MM.1S (cell line): ENCODE measurements around the gene STARD3NL.

Experiments used
- DNase-seq: peaks from one replicate; pipeline ENCODE4 v3.0.0-alpha.2; 2015
- H2AFZ ChIP-seq: fragments of 300-600 bp; sonication (generic); 2 replicates; pipeline ENCODE4 v1.6.0; 2016; ENCODE audit warnings: antibody characterized with exemption, low read length
- H3F3A ChIP-seq: fragments of 300-600 bp; sonication (generic); 2 replicates; pipeline ENCODE4 v1.6.1; 2016; ENCODE audit warnings: mild to moderate bottlenecking, antibody characterized with exemption, low read length, moderate library complexity, mixed read lengths; ENCODE audit not compliant: insufficient read depth
- H3K27ac ChIP-seq: fragments of 300-600 bp; sonication (generic); 2 replicates; pipeline ENCODE4 v1.5.1; 2016; ENCODE audit warnings: mild to moderate bottlenecking, low read length
- H3K27me3 ChIP-seq: fragments of 300-600 bp; sonication (generic); replicated peaks from 2 replicates; pipeline ENCODE4 v1.6.0; 2016; ENCODE audit warnings: low read length; ENCODE audit not compliant: insufficient read depth
- H3K36me3 ChIP-seq: fragments of 300-600 bp; sonication (generic); replicated peaks from 2 replicates; pipeline ENCODE4 v1.6.1; 2016; ENCODE audit warnings: mild to moderate bottlenecking, low read length, mixed read lengths; ENCODE audit not compliant: insufficient read depth
- H3K4me1 ChIP-seq: fragments of 300-600 bp; sonication (generic); 2 replicates; pipeline ENCODE4 v1.6.1; 2016; ENCODE audit warnings: low read length, mixed read lengths
- H3K4me2 ChIP-seq: fragments of 300-600 bp; sonication (generic); 2 replicates; pipeline ENCODE4 v1.6.0; 2016; ENCODE audit warnings: low read depth, low read length
- H3K4me3 ChIP-seq: fragments of 300-600 bp; sonication (generic); 2 replicates; pipeline ENCODE4 v1.5.1; 2016; ENCODE audit warnings: low read length, mixed read lengths
- H3K79me2 ChIP-seq: fragments of 300-600 bp; sonication (generic); 2 replicates; pipeline ENCODE4 v1.6.1; 2016; ENCODE audit warnings: mixed run types, low read length, mixed read lengths
- H3K9ac ChIP-seq: fragments of 300-600 bp; sonication (generic); 2 replicates; pipeline ENCODE4 v1.6.1; 2016; ENCODE audit warnings: low read length, mixed read lengths
- H3K9me2 ChIP-seq: fragments of 300-600 bp; sonication (generic); replicated peaks from 2 replicates; pipeline ENCODE4 v1.6.1; 2016; ENCODE audit warnings: mild to moderate bottlenecking, low read length, mixed read lengths; ENCODE audit not compliant: insufficient read depth
- H3K9me3 ChIP-seq: fragments of 300-600 bp; sonication (generic); replicated peaks from 2 replicates; pipeline ENCODE4 v1.6.1; 2016; ENCODE audit warnings: mild to moderate bottlenecking, low read length, mixed read lengths; ENCODE audit not compliant: insufficient read depth
- H4K20me1 ChIP-seq: fragments of 300-600 bp; sonication (generic); 2 replicates; pipeline ENCODE4 v1.6.1; 2016; ENCODE audit warnings: mild to moderate bottlenecking, low read length, moderate library complexity, mixed read lengths; ENCODE audit not compliant: insufficient read depth
- CTCF ChIP-seq: fragments of 300-600 bp; sonication (generic); IDR thresholded peaks from 2 replicates; pipeline ENCODE4 v1.5.1; 2016; ENCODE audit warnings: antibody characterized with exemption, low read length, mixed read lengths
- EZH2 ChIP-seq: fragments of 300-600 bp; sonication (generic); optimal IDR thresholded peaks from 2 replicates; pipeline ENCODE3; 2017; ENCODE audit warnings: low read depth, mild to moderate bottlenecking, antibody characterized with exemption, low read length, mixed read lengths
- EZH2phosphoT487 ChIP-seq: fragments of 300-600 bp; sonication (generic); IDR thresholded peaks from 2 replicates; pipeline ENCODE4 v1.6.1; 2018; ENCODE audit warnings: antibody characterized with exemption, low read length

The STARD3NL gene

GRCh38 chr7:38211486-38211885, 33.4 kb downstream of the STARD3NL start:
- Histone ChIP-seq H3K4me3 (no peak overlapping the region), H3K9ac (no peak overlapping the region), H3F3A (no peaks in the 10 kb centered on the region), H4K20me1 (no peaks in the 10 kb centered on the region), H3K79me2 (no peaks in the 10 kb centered on the region), H3K4me1 (peaks cover 6% of the 10 kb centered on the region), H2AFZ (no peak overlapping the region), H3K27ac (no peak overlapping the region), H3K9me2 (no peaks in the 10 kb centered on the region), H3K9me3 (no peaks in the 10 kb centered on the region), H3K27me3 (no peaks in the 10 kb centered on the region), H3K4me2 (no peak overlapping the region), H3K36me3 (no peaks in the 10 kb centered on the region)
- no peak for DNase-seq
- TF ChIP-seq CTCF, result no peak
- no peak for TF ChIP-seq EZH2phosphoT487
- TF ChIP-seq EZH2, result no peak

- Histone ChIP-seq H4K20me1 (no peaks in the 10 kb centered on the region), H3K4me3 (no peak overlapping the region), H3K36me3 (no peaks in the 10 kb centered on the region), H3K4me1 (peaks cover 6% of the 10 kb centered on the region), H3K27me3 (no peaks in the 10 kb centered on the region), H3K27ac (no peak overlapping the region), H3K9me2 (no peaks in the 10 kb centered on the region), H3K4me2 (no peak overlapping the region), H3K9me3 (no peaks in the 10 kb centered on the region), H3F3A (no peaks in the 10 kb centered on the region), H3K9ac (no peak overlapping the region), H3K79me2 (no peaks in the 10 kb centered on the region), H2AFZ (no peak overlapping the region)
- DNase-seq, result no peak
- TF ChIP-seq CTCF (no peak), EZH2phosphoT487 (no peak), EZH2 (no peak)
Observed at GRCh38 chr7:38211940-38212339, 33.9 kb downstream of the STARD3NL start.

GRCh38 chr7:38215115-38215514, 37.1 kb downstream of the STARD3NL start:
- H2AFZ ChIP-seq, result no peak overlapping the region
- H3K36me3 ChIP-seq, result no peaks in the 10 kb centered on the region
- no peak for DNase-seq

More at GRCh38 chr7:38215115-38215514, 37.1 kb downstream of the STARD3NL start:
- Histone ChIP-seq H3K4me2 (no peak overlapping the region), H3K4me1 (peaks cover 6% of the 10 kb centered on the region), H3K4me3 (no peak overlapping the region), H4K20me1 (no peaks in the 10 kb centered on the region), H3K9me3 (no peaks in the 10 kb centered on the region), H3F3A (no peaks in the 10 kb centered on the region), H3K27ac (no peak overlapping the region), H3K9ac (no peak overlapping the region), H3K27me3 (no peaks in the 10 kb centered on the region), H3K9me2 (no peaks in the 10 kb centered on the region), H3K79me2 (no peaks in the 10 kb centered on the region)
- TF ChIP-seq EZH2 (no peak), CTCF (no peak), EZH2phosphoT487 (no peak)
